ENCODE data around the gene COL17A1. TPM values are rescaled to one million over a fixed set of nuclear protein-coding genes. Genes with fewer than 3 reads are reported as not detected.

Gene COL17A1
- total and polyA plus RNA-seq, 2 of the 13 experiments (the other 11 are each of a cell fraction or from before 2014, with no cell fraction given) = 0.03 TPM; not detected in 1

DNA sequence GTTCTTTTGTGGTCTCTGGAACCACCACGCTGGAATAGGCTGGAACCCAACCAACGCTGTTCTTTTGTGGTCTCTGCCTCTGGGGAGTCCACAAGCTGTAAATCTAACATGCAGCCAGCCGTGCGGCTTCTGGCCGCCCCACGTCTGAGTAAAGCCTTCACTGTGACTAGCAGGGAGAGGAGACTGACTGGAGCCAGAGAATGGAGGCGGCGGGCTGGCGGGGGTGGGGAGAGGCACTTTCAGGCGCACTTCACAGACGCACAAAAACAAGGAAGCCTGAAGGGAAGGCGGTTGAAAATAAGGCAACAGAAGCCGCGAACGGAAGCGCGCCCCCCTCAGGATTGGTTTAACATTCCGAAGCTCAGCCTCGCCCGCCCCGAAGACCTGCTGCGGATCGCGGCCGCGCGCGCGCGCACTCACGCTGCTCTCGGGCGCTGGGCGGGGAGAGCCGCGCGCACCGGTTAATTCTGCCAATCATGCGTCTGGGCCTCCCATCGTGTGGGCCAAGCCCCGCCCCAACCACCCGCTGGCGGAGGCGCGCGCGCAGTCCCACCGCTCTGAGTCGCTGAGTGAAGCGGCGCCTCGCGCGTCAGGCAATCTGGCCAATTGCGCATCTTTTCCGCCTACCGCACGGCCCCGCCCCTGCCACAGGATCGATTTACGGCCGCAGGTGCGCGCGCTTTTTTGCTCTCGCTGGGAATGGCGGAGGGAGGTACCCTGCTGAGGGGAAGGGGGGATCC is 36.0 kb upstream of the COL17A1 start, which contains the start of gene SFR1 (continued):
- TF ChIP-seq ZNF343 (CRISPR knock-in tag; IDR thresholded peaks at IDR 0.05) = no peak
- TF ChIP-seq NFE2 (CRISPR knock-in tag; IDR thresholded peaks at IDR 0.05) = no peak
- peak; percentile 57; the same call in 1 of the 2 replicates for TF ChIP-seq KDM5B (CRISPR knock-in tag; IDR thresholded peaks at IDR 0.05; ENCODE audit: borderline replicate concordance)
- TF ChIP-seq, protein P1, sequence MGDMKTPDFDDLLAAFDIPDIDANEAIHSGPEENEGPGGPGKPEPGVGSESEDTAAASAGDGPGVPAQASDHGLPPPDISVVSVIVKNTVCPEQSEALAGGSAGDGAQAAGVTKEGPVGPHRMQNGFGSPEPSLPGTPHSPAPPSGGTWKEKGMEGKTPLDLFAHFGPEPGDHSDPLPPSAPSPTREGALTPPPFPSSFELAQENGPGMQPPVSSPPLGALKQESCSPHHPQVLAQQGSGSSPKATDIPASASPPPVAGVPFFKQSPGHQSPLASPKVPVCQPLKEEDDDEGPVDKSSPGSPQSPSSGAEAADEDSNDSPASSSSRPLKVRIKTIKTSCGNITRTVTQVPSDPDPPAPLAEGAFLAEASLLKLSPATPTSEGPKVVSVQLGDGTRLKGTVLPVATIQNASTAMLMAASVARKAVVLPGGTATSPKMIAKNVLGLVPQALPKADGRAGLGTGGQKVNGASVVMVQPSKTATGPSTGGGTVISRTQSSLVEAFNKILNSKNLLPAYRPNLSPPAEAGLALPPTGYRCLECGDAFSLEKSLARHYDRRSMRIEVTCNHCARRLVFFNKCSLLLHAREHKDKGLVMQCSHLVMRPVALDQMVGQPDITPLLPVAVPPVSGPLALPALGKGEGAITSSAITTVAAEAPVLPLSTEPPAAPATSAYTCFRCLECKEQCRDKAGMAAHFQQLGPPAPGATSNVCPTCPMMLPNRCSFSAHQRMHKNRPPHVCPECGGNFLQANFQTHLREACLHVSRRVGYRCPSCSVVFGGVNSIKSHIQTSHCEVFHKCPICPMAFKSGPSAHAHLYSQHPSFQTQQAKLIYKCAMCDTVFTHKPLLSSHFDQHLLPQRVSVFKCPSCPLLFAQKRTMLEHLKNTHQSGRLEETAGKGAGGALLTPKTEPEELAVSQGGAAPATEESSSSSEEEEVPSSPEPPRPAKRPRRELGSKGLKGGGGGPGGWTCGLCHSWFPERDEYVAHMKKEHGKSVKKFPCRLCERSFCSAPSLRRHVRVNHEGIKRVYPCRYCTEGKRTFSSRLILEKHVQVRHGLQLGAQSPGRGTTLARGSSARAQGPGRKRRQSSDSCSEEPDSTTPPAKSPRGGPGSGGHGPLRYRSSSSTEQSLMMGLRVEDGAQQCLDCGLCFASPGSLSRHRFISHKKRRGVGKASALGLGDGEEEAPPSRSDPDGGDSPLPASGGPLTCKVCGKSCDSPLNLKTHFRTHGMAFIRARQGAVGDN (CRISPR knock-in tag; IDR thresholded peaks at IDR 0.05) = peak; percentile 81
- no peak for TF ChIP-seq ZNF674 (CRISPR knock-in tag; IDR thresholded peaks at IDR 0.05; ENCODE audit: low read depth)
- TF ChIP-seq, protein P2, sequence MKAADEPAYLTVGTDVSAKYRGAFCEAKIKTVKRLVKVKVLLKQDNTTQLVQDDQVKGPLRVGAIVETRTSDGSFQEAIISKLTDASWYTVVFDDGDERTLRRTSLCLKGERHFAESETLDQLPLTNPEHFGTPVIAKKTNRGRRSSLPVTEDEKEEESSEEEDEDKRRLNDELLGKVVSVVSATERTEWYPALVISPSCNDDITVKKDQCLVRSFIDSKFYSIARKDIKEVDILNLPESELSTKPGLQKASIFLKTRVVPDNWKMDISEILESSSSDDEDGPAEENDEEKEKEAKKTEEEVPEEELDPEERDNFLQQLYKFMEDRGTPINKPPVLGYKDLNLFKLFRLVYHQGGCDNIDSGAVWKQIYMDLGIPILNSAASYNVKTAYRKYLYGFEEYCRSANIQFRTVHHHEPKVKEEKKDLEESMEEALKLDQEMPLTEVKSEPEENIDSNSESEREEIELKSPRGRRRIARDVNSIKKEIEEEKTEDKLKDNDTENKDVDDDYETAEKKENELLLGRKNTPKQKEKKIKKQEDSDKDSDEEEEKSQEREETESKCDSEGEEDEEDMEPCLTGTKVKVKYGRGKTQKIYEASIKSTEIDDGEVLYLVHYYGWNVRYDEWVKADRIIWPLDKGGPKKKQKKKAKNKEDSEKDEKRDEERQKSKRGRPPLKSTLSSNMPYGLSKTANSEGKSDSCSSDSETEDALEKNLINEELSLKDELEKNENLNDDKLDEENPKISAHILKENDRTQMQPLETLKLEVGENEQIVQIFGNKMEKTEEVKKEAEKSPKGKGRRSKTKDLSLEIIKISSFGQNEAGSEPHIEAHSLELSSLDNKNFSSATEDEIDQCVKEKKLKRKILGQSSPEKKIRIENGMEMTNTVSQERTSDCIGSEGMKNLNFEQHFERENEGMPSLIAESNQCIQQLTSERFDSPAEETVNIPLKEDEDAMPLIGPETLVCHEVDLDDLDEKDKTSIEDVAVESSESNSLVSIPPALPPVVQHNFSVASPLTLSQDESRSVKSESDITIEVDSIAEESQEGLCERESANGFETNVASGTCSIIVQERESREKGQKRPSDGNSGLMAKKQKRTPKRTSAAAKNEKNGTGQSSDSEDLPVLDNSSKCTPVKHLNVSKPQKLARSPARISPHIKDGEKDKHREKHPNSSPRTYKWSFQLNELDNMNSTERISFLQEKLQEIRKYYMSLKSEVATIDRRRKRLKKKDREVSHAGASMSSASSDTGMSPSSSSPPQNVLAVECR (CRISPR knock-in tag; IDR thresholded peaks at IDR 0.05; ENCODE audit: borderline replicate concordance) = peak; percentile 74; the same call in 1 of the 2 replicates
- TF ChIP-seq ZSCAN20 (CRISPR knock-in tag; IDR thresholded peaks at IDR 0.05; ENCODE audit: borderline replicate concordance) = no peak
- no peak for TF ChIP-seq NFKBIZ (CRISPR knock-in tag; IDR thresholded peaks at IDR 0.05)
- no peak for TF ChIP-seq ZNF720 (CRISPR knock-in tag; IDR thresholded peaks at IDR 0.05)
- TF ChIP-seq ZNF652 (CRISPR knock-in tag; IDR thresholded peaks at IDR 0.05; ENCODE audit: borderline replicate concordance, low read depth) = no peak
- TF ChIP-seq, protein P3, sequence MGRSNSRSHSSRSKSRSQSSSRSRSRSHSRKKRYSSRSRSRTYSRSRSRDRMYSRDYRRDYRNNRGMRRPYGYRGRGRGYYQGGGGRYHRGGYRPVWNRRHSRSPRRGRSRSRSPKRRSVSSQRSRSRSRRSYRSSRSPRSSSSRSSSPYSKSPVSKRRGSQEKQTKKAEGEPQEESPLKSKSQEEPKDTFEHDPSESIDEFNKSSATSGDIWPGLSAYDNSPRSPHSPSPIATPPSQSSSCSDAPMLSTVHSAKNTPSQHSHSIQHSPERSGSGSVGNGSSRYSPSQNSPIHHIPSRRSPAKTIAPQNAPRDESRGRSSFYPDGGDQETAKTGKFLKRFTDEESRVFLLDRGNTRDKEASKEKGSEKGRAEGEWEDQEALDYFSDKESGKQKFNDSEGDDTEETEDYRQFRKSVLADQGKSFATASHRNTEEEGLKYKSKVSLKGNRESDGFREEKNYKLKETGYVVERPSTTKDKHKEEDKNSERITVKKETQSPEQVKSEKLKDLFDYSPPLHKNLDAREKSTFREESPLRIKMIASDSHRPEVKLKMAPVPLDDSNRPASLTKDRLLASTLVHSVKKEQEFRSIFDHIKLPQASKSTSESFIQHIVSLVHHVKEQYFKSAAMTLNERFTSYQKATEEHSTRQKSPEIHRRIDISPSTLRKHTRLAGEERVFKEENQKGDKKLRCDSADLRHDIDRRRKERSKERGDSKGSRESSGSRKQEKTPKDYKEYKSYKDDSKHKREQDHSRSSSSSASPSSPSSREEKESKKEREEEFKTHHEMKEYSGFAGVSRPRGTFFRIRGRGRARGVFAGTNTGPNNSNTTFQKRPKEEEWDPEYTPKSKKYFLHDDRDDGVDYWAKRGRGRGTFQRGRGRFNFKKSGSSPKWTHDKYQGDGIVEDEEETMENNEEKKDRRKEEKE (IDR thresholded peaks at IDR 0.05) = no peak
- TF ChIP-seq ZSCAN21 (CRISPR knock-in tag; IDR thresholded peaks at IDR 0.05; ENCODE audit: borderline replicate concordance) = 0 out of 2 replicates have a peak, but pooled peaks have one; percentile 29
- peak; percentile 17; the same call in 1 of the 2 replicates for TF ChIP-seq PAXIP1 (CRISPR knock-in tag; conservative IDR thresholded peaks at IDR 0.05)
